ENCODE measurements around the gene MRM3. TPM values are rescaled to one million over a fixed set of nuclear protein-coding genes. Genes with fewer than 3 reads are reported as not detected.
"Not testable (repeated sequence)": the region's sequence is repeated elsewhere in the genome, so short reads cannot be mapped to it uniquely, and the experiment has no call there.

MRM3 gene
- total and polyA plus RNA-seq, 4 experiments from 2014 or later: 18.6 to 32.6 (median 20.5) TPM

- ChIA-PET POLR2A (ENCODE audit: partially characterized antibody) (no interaction called here), CTCF (ENCODE audit: partially characterized antibody) (no interaction called here)
- Mint-ChIP-seq H3K27me3 (peaks cover 0 to 4% of the 10 kb centered on the region in 2 donors), H3K36me3 (no peaks in the 10 kb centered on the region), H3K4me3 (no peak overlapping the region), H3K27ac (no peak overlapping the region), H3K9me3 (peaks cover 0 to under 1% (median 0%) of the 10 kb centered on the region in 8 donors), H3K4me1 (no peaks in the 10 kb centered on the region)
- Histone ChIP-seq H3K27ac (ENCODE audit: low read depth, low read length) (no peak overlapping the region), H3K9me3 (ENCODE audit: control insufficient read depth in 1 of 2, low read length in 2 of 2) (no peaks in the 10 kb centered on the region), H3K4me3 (ENCODE audit: low read length in 2 of 2) (no peak overlapping the region), H3K36me3 (ENCODE audit: insufficient read depth, low read length) (no peaks in the 10 kb centered on the region), H3K4me1 (ENCODE audit: insufficient read depth, low read length) (no peaks in the 10 kb centered on the region), H3K27me3 (ENCODE audit: insufficient read depth, low read length) (no peaks in the 10 kb centered on the region)
- DNase-seq: no peak
- intact Hi-C loops (cut with micrococcal nuclease): no loop called here
Observed at GRCh38 chr17:825216-825615, 43.1 kb downstream of the MRM3 start.

GRCh38 chr17:826778-827177 lies 44.6 kb downstream of the MRM3 start:
- ChIA-PET POLR2A (ENCODE audit: partially characterized antibody) (no interaction called here), CTCF (ENCODE audit: partially characterized antibody) (no interaction called here)
- Histone ChIP-seq H3K36me3 (ENCODE audit: insufficient read depth, low read length) (no peaks in the 10 kb centered on the region), H3K27ac (ENCODE audit: low read depth, low read length) (no peak overlapping the region), H3K4me1 (ENCODE audit: insufficient read depth, low read length) (no peaks in the 10 kb centered on the region), H3K9me3 (ENCODE audit: control insufficient read depth in 1 of 2, low read length in 2 of 2) (no peaks in the 10 kb centered on the region), H3K27me3 (ENCODE audit: insufficient read depth, low read length) (no peaks in the 10 kb centered on the region), H3K4me3 (ENCODE audit: low read length in 2 of 2) (no peak overlapping the region)
- Mint-ChIP-seq H3K9me3 (peaks cover 0 to 2% (median 0%) of the 10 kb centered on the region in 8 donors), H3K27ac (no peak overlapping the region), H3K36me3 (no peaks in the 10 kb centered on the region), H3K27me3 (peaks cover 1 to 5% of the 10 kb centered on the region in 2 donors), H3K4me3 (no peak overlapping the region), H3K4me1 (no peaks in the 10 kb centered on the region)
- intact Hi-C loops (cut with micrococcal nuclease): no loop called here
- no peak for DNase-seq

- CTCF ChIA-PET (ENCODE audit: partially characterized antibody): no interaction called here
- H3K36me3 Mint-ChIP-seq: no peaks in the 10 kb centered on the region
Observed at GRCh38 chr17:828761-829160, 46.6 kb downstream of the MRM3 start.

GRCh38 chr17:829614-830013 lies 47.5 kb downstream of the MRM3 start:
- POLR2A ChIA-PET (ENCODE audit: partially characterized antibody): not testable (repeated sequence)

More at GRCh38 chr17:828761-829160, 46.6 kb downstream of the MRM3 start:
- POLR2A ChIA-PET (ENCODE audit: partially characterized antibody): no interaction called here
- intact Hi-C loops (cut with micrococcal nuclease): no loop called here
- DNase-seq: no peak
- Histone ChIP-seq H3K4me1 (ENCODE audit: insufficient read depth, low read length) (no peaks in the 10 kb centered on the region), H3K27me3 (ENCODE audit: insufficient read depth, low read length) (no peaks in the 10 kb centered on the region), H3K4me3 (ENCODE audit: low read length in 2 of 2) (no peak overlapping the region), H3K9me3 (ENCODE audit: control insufficient read depth in 1 of 2, low read length in 2 of 2) (no peaks in the 10 kb centered on the region), H3K27ac (ENCODE audit: low read depth, low read length) (no peak overlapping the region), H3K36me3 (ENCODE audit: insufficient read depth, low read length) (no peaks in the 10 kb centered on the region)
- peaks cover 0 to 4% (median 0%) of the 10 kb centered on the region in 8 donors for H3K9me3 Mint-ChIP-seq
- peaks cover 1 to 5% of the 10 kb centered on the region in 2 donors for H3K27me3 Mint-ChIP-seq
- no peak overlapping the region for H3K27ac Mint-ChIP-seq
- no peaks in the 10 kb centered on the region for H3K4me1 Mint-ChIP-seq
- H3K4me3 Mint-ChIP-seq: no peak overlapping the region

GRCh38 chr17:830381-830780 lies 48.2 kb downstream of the MRM3 start:
- H3K4me1 ChIP-seq (ENCODE audit: insufficient read depth, low read length): no peaks in the 10 kb centered on the region
- no peak for DNase-seq
- intact Hi-C loops (cut with micrococcal nuclease): no loop called here
- POLR2A ChIA-PET (ENCODE audit: partially characterized antibody): no interaction called here
- Mint-ChIP-seq H3K9me3 (peaks cover 0 to 4% (median 0%) of the 10 kb centered on the region in 8 donors), H3K4me3 (no peak overlapping the region), H3K27me3 (peaks cover 1 to 5% of the 10 kb centered on the region in 2 donors), H3K36me3 (no peaks in the 10 kb centered on the region), H3K27ac (no peak overlapping the region), H3K4me1 (no peaks in the 10 kb centered on the region)
- CTCF ChIA-PET (ENCODE audit: partially characterized antibody): interaction anchor here (0.7 kb wide), 1 partner anchor 129 kb away, joined by 3 read pairs; no protein-coding TSS in a partner anchor
- no peaks in the 10 kb centered on the region for H3K36me3 ChIP-seq (ENCODE audit: insufficient read depth, low read length)
- H3K27me3 ChIP-seq (ENCODE audit: insufficient read depth, low read length): no peaks in the 10 kb centered on the region
- no peaks in the 10 kb centered on the region for H3K9me3 ChIP-seq (ENCODE audit: control insufficient read depth in 1 of 2, low read length in 2 of 2)
- no peak overlapping the region for H3K27ac ChIP-seq (ENCODE audit: low read depth, low read length)
- no peak overlapping the region for H3K4me3 ChIP-seq (ENCODE audit: low read length in 2 of 2)

More at GRCh38 chr17:829614-830013, 47.5 kb downstream of the MRM3 start:
- H3K9me3 Mint-ChIP-seq; DNase-seq; H3K27me3 ChIP-seq (ENCODE audit: insufficient read depth, low read length); H3K4me3 ChIP-seq (ENCODE audit: low read length in 2 of 2); CTCF ChIA-PET (ENCODE audit: partially characterized antibody); H3K36me3 Mint-ChIP-seq; H3K27me3 Mint-ChIP-seq; intact Hi-C loops (cut with micrococcal nuclease); H3K36me3 ChIP-seq (ENCODE audit: insufficient read depth, low read length); H3K27ac ChIP-seq (ENCODE audit: low read depth, low read length); H3K27ac Mint-ChIP-seq; H3K9me3 ChIP-seq (ENCODE audit: control insufficient read depth in 1 of 2, low read length in 2 of 2); H3K4me1 Mint-ChIP-seq; H3K4me3 Mint-ChIP-seq; H3K4me1 ChIP-seq (ENCODE audit: insufficient read depth, low read length): not testable (repeated sequence)

GRCh38 chr17:830950-831349 lies 48.8 kb downstream of the MRM3 start:
- ChIA-PET CTCF (ENCODE audit: partially characterized antibody) (interaction anchor here (0.7 kb wide), 1 partner anchor 129 kb away, joined by 3 read pairs; no protein-coding TSS in a partner anchor), POLR2A (ENCODE audit: partially characterized antibody) (no interaction called here)
- Histone ChIP-seq H3K27me3 (ENCODE audit: insufficient read depth, low read length) (no peaks in the 10 kb centered on the region), H3K4me3 (ENCODE audit: low read length in 2 of 2) (no peak overlapping the region), H3K4me1 (ENCODE audit: insufficient read depth, low read length) (no peaks in the 10 kb centered on the region), H3K9me3 (ENCODE audit: control insufficient read depth in 1 of 2, low read length in 2 of 2) (no peaks in the 10 kb centered on the region), H3K27ac (ENCODE audit: low read depth, low read length) (no peak overlapping the region), H3K36me3 (ENCODE audit: insufficient read depth, low read length) (no peaks in the 10 kb centered on the region)
- Mint-ChIP-seq H3K4me1 (no peaks in the 10 kb centered on the region), H3K36me3 (no peaks in the 10 kb centered on the region), H3K9me3 (peaks cover 0 to 4% (median 0%) of the 10 kb centered on the region in 8 donors), H3K27me3 (peaks cover 1 to 5% of the 10 kb centered on the region in 2 donors), H3K4me3 (no peak overlapping the region), H3K27ac (no peak overlapping the region)
- intact Hi-C loops (cut with micrococcal nuclease): no loop called here
- DNase-seq: no peak

- intact Hi-C loops (cut with micrococcal nuclease): no loop called here
- Mint-ChIP-seq H3K27ac (no peak overlapping the region), H3K4me3 (no peak overlapping the region), H3K9me3 (peaks cover 0 to 4% (median 0%) of the 10 kb centered on the region in 8 donors), H3K36me3 (no peaks in the 10 kb centered on the region), H3K4me1 (no peaks in the 10 kb centered on the region), H3K27me3 (peaks cover 3 to 8% of the 10 kb centered on the region in 2 donors)
- no peak for DNase-seq
- no peaks in the 10 kb centered on the region for H3K36me3 ChIP-seq (ENCODE audit: insufficient read depth, low read length)
- H3K27me3 ChIP-seq (ENCODE audit: insufficient read depth, low read length): no peaks in the 10 kb centered on the region
- POLR2A ChIA-PET (ENCODE audit: partially characterized antibody): no interaction called here
- H3K27ac ChIP-seq (ENCODE audit: low read depth, low read length): no peak overlapping the region
- CTCF ChIA-PET (ENCODE audit: partially characterized antibody): no interaction called here
- no peaks in the 10 kb centered on the region for H3K4me1 ChIP-seq (ENCODE audit: insufficient read depth, low read length)
- H3K4me3 ChIP-seq (ENCODE audit: low read length in 2 of 2): no peak overlapping the region
- no peaks in the 10 kb centered on the region for H3K9me3 ChIP-seq (ENCODE audit: control insufficient read depth in 1 of 2, low read length in 2 of 2)
Observed at GRCh38 chr17:834136-834535, 52.0 kb downstream of the MRM3 start.

GRCh38 chr17:835263-835662 lies 53.1 kb downstream of the MRM3 start:
- Histone ChIP-seq H3K9me3 (ENCODE audit: control insufficient read depth in 1 of 2, low read length in 2 of 2) (no peaks in the 10 kb centered on the region), H3K4me1 (ENCODE audit: insufficient read depth, low read length) (no peaks in the 10 kb centered on the region), H3K4me3 (ENCODE audit: low read length in 2 of 2) (no peak overlapping the region), H3K27ac (ENCODE audit: low read depth, low read length) (no peak overlapping the region), H3K36me3 (ENCODE audit: insufficient read depth, low read length) (no peaks in the 10 kb centered on the region), H3K27me3 (ENCODE audit: insufficient read depth, low read length) (no peaks in the 10 kb centered on the region)
- ChIA-PET CTCF (ENCODE audit: partially characterized antibody) (no interaction called here), POLR2A (ENCODE audit: partially characterized antibody) (no interaction called here)
- no peak for DNase-seq
- Mint-ChIP-seq H3K27ac (no peak overlapping the region), H3K4me3 (no peak overlapping the region), H3K9me3 (peaks cover 0 to 4% (median 0%) of the 10 kb centered on the region in 8 donors), H3K27me3 (peaks cover 3 to 4% of the 10 kb centered on the region in 2 donors), H3K36me3 (no peaks in the 10 kb centered on the region), H3K4me1 (no peaks in the 10 kb centered on the region)
- intact Hi-C loops (cut with micrococcal nuclease): no loop called here

All from CD4-positive, alpha-beta memory T cell (primary cell).